Astrocyte of the cerebellum (primary cell): ENCODE data around the gene LINGO1.

Source experiments
- DNase-seq: peaks from one replicate; pipeline ENCODE4 v3.0.0-alpha.2; 2011; ENCODE audit warnings: low read depth
- H3K4me3 ChIP-seq: 2 replicates; pipeline ENCODE4 v1.5.1; 2011; ENCODE audit warnings: mild to moderate bottlenecking, low read depth, low read length, moderate library complexity
- CTCF ChIP-seq: IDR thresholded peaks from 2 replicates; pipeline ENCODE4 v1.5.1; 2012; ENCODE audit warnings: low read length, low read depth, moderate library complexity, mild to moderate bottlenecking; ENCODE audit errors: missing control alignments
- in situ Hi-C: cut with HindIII; loops from 2 replicates; pipeline ENCODE4 v1.10.0; 2017; ENCODE audit warnings: low sequenced_read_pairs

LINGO1 gene

GRCh38 chr15:77595231-77595630, 37.5 kb downstream of the LINGO1 start:
- in situ Hi-C loops = no loop called here
- no peak overlapping the region for H3K4me3 ChIP-seq
- TF ChIP-seq CTCF = no peak
- no peak for DNase-seq

GRCh38 chr15:77592758-77593157, 40.0 kb downstream of the LINGO1 start:
- H3K4me3 ChIP-seq = no peak overlapping the region
- in situ Hi-C loops = no loop called here
- TF ChIP-seq CTCF = no peak
- DNase-seq = no peak

GRCh38 chr15:77591968-77592613, 40.6 kb downstream of the LINGO1 start:
- no peak for DNase-seq
- in situ Hi-C loops = no loop called here

GRCh38 chr15:77589839-77590238, 42.9 kb downstream of the LINGO1 start:
- no peak for TF ChIP-seq CTCF
- DNase-seq = no peak
- no peak overlapping the region for H3K4me3 ChIP-seq
- in situ Hi-C loops = no loop called here

More at GRCh38 chr15:77591968-77592613, 40.6 kb downstream of the LINGO1 start:
- no peak for TF ChIP-seq CTCF
- H3K4me3 ChIP-seq = no peak overlapping the region

GRCh38 chr15:77588126-77588525, 44.6 kb downstream of the LINGO1 start:
- no peak overlapping the region for H3K4me3 ChIP-seq
- DNase-seq = no peak
- in situ Hi-C loops = no loop called here
- no peak for TF ChIP-seq CTCF

GRCh38 chr15:77584691-77585090, 48.0 kb downstream of the LINGO1 start:
- DNase-seq = no peak
- H3K4me3 ChIP-seq = no peak overlapping the region
- TF ChIP-seq CTCF = no peak
- in situ Hi-C loops = no loop called here
